NCI-H2227 treated with DMSO at 0.1 percent for 48 hours (cell line): ENCODE data around the gene FBXO48.

Source experiments
- DNase-seq: peaks from one replicate; lab custom pipeline; 2025; lab: John Stamatoyannopoulos, UW

FBXO48 gene

DNA sequence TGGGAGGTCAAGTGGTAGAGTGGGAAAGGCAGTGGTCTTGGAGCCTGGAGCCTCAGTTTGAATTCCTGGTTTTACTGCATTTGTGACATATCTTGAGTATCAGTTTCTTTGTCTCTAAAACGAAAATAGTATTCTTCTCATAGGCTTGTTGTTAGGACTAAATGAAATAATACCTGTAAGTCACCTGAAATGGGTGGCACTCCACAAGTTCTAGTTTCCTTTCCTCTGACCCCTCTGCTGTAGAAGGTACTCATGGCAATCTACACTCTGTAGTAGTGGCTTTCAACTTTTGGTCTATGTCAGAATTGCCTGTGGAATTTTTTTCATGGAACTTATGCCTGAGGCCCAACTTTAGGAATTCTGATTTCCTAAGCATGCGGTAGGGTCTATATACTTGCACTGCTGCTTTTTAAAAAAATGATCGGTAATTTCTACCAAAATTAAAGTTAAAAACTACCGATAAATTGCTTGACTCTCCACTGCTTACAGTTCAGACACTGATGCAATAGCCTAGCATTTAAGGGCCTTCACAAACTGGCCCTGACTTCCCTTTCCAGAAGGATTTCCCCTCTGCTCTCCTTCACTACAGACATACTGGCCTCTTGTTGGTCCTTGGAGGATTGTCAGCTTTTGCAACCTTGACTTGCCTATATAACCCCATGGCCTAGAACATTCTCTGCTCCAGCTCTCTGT is 54.8 kb downstream of the FBXO48 start:
- DNase-seq: no peak

GRCh38 chr2:68411397-68412126 is 55.5 kb downstream of the FBXO48 start:
- peak; percentile 72 for DNase-seq
